ENCODE data around the gene PPP1R14B. TPM values are rescaled to one million over a fixed set of nuclear protein-coding genes. Genes with fewer than 3 reads are reported as not detected.

Gene PPP1R14B
- total and polyA plus RNA-seq, 2 donors (not counting 3 experiments of a cell fraction or from before 2014, with no cell fraction given) = 308 to 431 TPM

GRCh38 chr11:64281957-64282770, 35.4 kb upstream of the PPP1R14B start:
- peaks cover 2% of the 10 kb centered on the region for H3K79me2 ChIP-seq (ENCODE audit: control insufficient read depth, insufficient read depth, low read length)

GRCh38 chr11:64278576-64279190, 31.9 kb upstream of the PPP1R14B start:
- H2AFZ ChIP-seq (ENCODE audit: low read depth, low read length) = no peak overlapping the region
- H3K9me1 ChIP-seq (replicated peaks; ENCODE audit: control insufficient read depth, extremely low read depth, insufficient read depth, low read length) = no peaks in the 10 kb centered on the region
- H4K20me1 ChIP-seq (replicated peaks; ENCODE audit: control insufficient read depth, extremely low read depth, insufficient read depth, low read length) = no peaks in the 10 kb centered on the region
- intact Hi-C loops (cut with micrococcal nuclease) = no loop called here
- CTCF ChIA-PET = interaction anchor here (0.9 to 4.4 kb wide), 2 partner anchors 22 to 26 kb away, joined by 3 to 20 read pairs; partner anchors contain the start of gene CATSPERZ
- no peak overlapping the region for H3K4me3 ChIP-seq (replicated peaks in 1 of 3; ENCODE audit: insufficient read depth in 1 of 3, low read depth in 1 of 3, low read length in 3 of 3)
- TF ChIP-seq MAX (IDR thresholded peaks at IDR 0.05; ENCODE audit: insufficient read depth, insufficient read length) (no peak), CTCF (IDR thresholded peaks at IDR 0.05; ENCODE audit: extremely low read depth in 1 of 2, insufficient read depth in 1 of 2, low read depth in 1 of 2, low read length in 2 of 2) (no peak), POLR2AphosphoS5 (IDR thresholded peaks at IDR 0.05; ENCODE audit: insufficient read depth, low read depth, low read length) (no peak), GATA2 (IDR thresholded peaks at IDR 0.05; ENCODE audit: insufficient read depth, insufficient read length, low read depth, low read length) (no peak), EZH2 (IDR thresholded peaks at IDR 0.05; ENCODE audit: borderline replicate concordance, low read depth, low read length, severe bottlenecking) (no peak), JUN (IDR thresholded peaks at IDR 0.05; ENCODE audit: borderline replicate concordance, insufficient read depth, insufficient read length, low read depth) (no peak), POLR2A (IDR thresholded peaks at IDR 0.05; ENCODE audit: low read depth, low read length) (no peak)
- no peak overlapping the region for H3K27ac ChIP-seq (ENCODE audit: insufficient read depth, low read depth, low read length)
- H3K79me2 ChIP-seq (ENCODE audit: control insufficient read depth, insufficient read depth, low read length) = peaks cover 2% of the 10 kb centered on the region
- no peaks in the 10 kb centered on the region for H3K9me3 ChIP-seq (replicated peaks; ENCODE audit: control insufficient read depth, insufficient read depth, low read length)
- peaks cover 2 to 20% of the 10 kb centered on the region in 2 experiments for H3K36me3 ChIP-seq (ENCODE audit: control insufficient read depth in 2 of 2, extremely low read depth in 1 of 2, insufficient read depth in 2 of 2, low read length in 2 of 2)
- dilution Hi-C loops (cut with MboI; ENCODE audit: extremely low pct_ligation_motif_present, low sequenced_read_pairs) = no loop called here
- POLR2A ChIA-PET = no interaction called here
- DNase-seq (ENCODE audit: low read depth, low spot score) (no peak), FAIRE-seq (no peak)
- no TSS peak for BruUV-seq (replicated peaks)
- H3K9ac ChIP-seq (replicated peaks; ENCODE audit: extremely low read depth, insufficient read depth, low read length) = no peak overlapping the region
- no peaks in the 10 kb centered on the region for H3K27me3 ChIP-seq (ENCODE audit: control insufficient read depth in 2 of 2, insufficient read depth in 2 of 2, low read length in 2 of 2)
- H3K4me1 ChIP-seq (ENCODE audit: control insufficient read depth, extremely low read depth, insufficient read depth, low read length) = peaks cover under 1% of the 10 kb centered on the region
- H3K4me2 ChIP-seq (ENCODE audit: insufficient read depth, low read length) = no peak overlapping the region

More at GRCh38 chr11:64281957-64282770, 35.4 kb upstream of the PPP1R14B start:
- Histone ChIP-seq H3K9me1 (replicated peaks; ENCODE audit: control insufficient read depth, extremely low read depth, insufficient read depth, low read length) (no peaks in the 10 kb centered on the region), H3K9me3 (replicated peaks; ENCODE audit: control insufficient read depth, insufficient read depth, low read length) (no peaks in the 10 kb centered on the region), H3K27me3 (ENCODE audit: control insufficient read depth in 2 of 2, insufficient read depth in 2 of 2, low read length in 2 of 2) (no peaks in the 10 kb centered on the region), H3K4me3 (replicated peaks in 1 of 3; ENCODE audit: insufficient read depth in 1 of 3, low read depth in 1 of 3, low read length in 3 of 3) (no peak overlapping the region), H3K4me1 (ENCODE audit: control insufficient read depth, extremely low read depth, insufficient read depth, low read length) (peaks cover 11% of the 10 kb centered on the region), H2AFZ (ENCODE audit: low read depth, low read length) (no peak overlapping the region), H3K27ac (ENCODE audit: insufficient read depth, low read depth, low read length) (no peak overlapping the region), H3K4me2 (ENCODE audit: insufficient read depth, low read length) (no peak overlapping the region), H3K9ac (replicated peaks; ENCODE audit: extremely low read depth, insufficient read depth, low read length) (no peak overlapping the region), H4K20me1 (replicated peaks; ENCODE audit: control insufficient read depth, extremely low read depth, insufficient read depth, low read length) (no peaks in the 10 kb centered on the region), H3K36me3 (ENCODE audit: control insufficient read depth in 2 of 2, extremely low read depth in 1 of 2, insufficient read depth in 2 of 2, low read length in 2 of 2) (peaks cover 2 to 12% of the 10 kb centered on the region in 2 experiments)
- ChIA-PET POLR2A (interaction anchor here (1.1 kb wide), 1 partner anchor 11 kb away, joined by 3 read pairs; no protein-coding TSS in a partner anchor), CTCF (interaction anchor here (1.3 to 2.3 kb wide), 4 partner anchors 10 to 78 kb away, joined by 3 to 8 read pairs (median 6); no protein-coding TSS in a partner anchor)
- intact Hi-C loops (cut with micrococcal nuclease) = no loop called here
- BruUV-seq (replicated peaks) = no TSS peak
- DNase-seq (ENCODE audit: low read depth, low spot score) (no peak), FAIRE-seq (no peak)
- TF ChIP-seq POLR2A (IDR thresholded peaks at IDR 0.05; ENCODE audit: low read depth, low read length) = no peak
- TF ChIP-seq MAX (IDR thresholded peaks at IDR 0.05; ENCODE audit: insufficient read depth, insufficient read length) = no peak
- dilution Hi-C loops (cut with MboI; ENCODE audit: extremely low pct_ligation_motif_present, low sequenced_read_pairs) = no loop called here
